DOHH2 (cell line): Measurements from ENCODE around the gene ITIH5.

Experiments used
- H3F3A ChIP-seq: fragments of 200-600 bp; sonication (generic), shearing (Covaris generic); 2 replicates; pipeline ENCODE4 v1.6.0; 2016; ENCODE audit warnings: antibody characterized with exemption, mild to moderate bottlenecking; ENCODE audit not compliant: control insufficient read depth, insufficient read depth
- H3K27ac ChIP-seq: fragments of 200-600 bp; sonication (generic); 2 replicates; pipeline ENCODE4 v1.5.1; 2014; ENCODE audit warnings: low read depth, mild to moderate bottlenecking, low read length, moderate library complexity
- H3K27me3 ChIP-seq: fragments of 200-600 bp; sonication (generic); 2 replicates; pipeline ENCODE4 v1.6.1; 2014; ENCODE audit warnings: mild to moderate bottlenecking, low read length, mixed read lengths; ENCODE audit not compliant: control insufficient read depth
- H3K36me3 ChIP-seq: fragments of 200-600 bp; sonication (generic); 2 replicates; pipeline ENCODE4 v1.6.1; 2014; ENCODE audit warnings: mild to moderate bottlenecking, low read length, moderate library complexity, mixed read lengths; ENCODE audit not compliant: control insufficient read depth
- H3K4me1 ChIP-seq: fragments of 200-600 bp; sonication (generic); 2 replicates; pipeline ENCODE4 v1.6.1; 2014; ENCODE audit warnings: mild to moderate bottlenecking, low read length, mixed read lengths; ENCODE audit not compliant: control insufficient read depth
- H3K4me2 ChIP-seq: fragments of 200-600 bp; sonication (generic); 2 replicates; pipeline ENCODE4 v1.6.0; 2014; ENCODE audit warnings: mild to moderate bottlenecking, low read length, moderate library complexity
- H3K4me3 ChIP-seq: fragments of 200-600 bp; sonication (generic); 2 replicates; pipeline ENCODE4 v1.5.1; 2014; ENCODE audit warnings: mild to moderate bottlenecking, low read length, mixed read lengths
- H3K79me2 ChIP-seq: fragments of 200-600 bp; sonication (generic); 2 replicates; pipeline ENCODE4 v1.6.1; 2014; ENCODE audit warnings: mild to moderate bottlenecking, low read length, mixed read lengths; ENCODE audit not compliant: control insufficient read depth
- H3K9me2 ChIP-seq: fragments of 200-600 bp; sonication (generic); replicated peaks from 2 replicates; pipeline ENCODE4 v1.6.1; 2014; ENCODE audit warnings: mild to moderate bottlenecking, low read length, mixed read lengths; ENCODE audit not compliant: control insufficient read depth
- H3K9me3 ChIP-seq: fragments of 200-600 bp; sonication (generic); 2 replicates; pipeline ENCODE4 v1.6.1; 2014; ENCODE audit warnings: antibody characterized with exemption, low read length, mixed read lengths; ENCODE audit not compliant: control insufficient read depth, insufficient read depth
- H4K20me1 ChIP-seq: fragments of 200-600 bp; sonication (generic); 2 replicates; pipeline ENCODE4 v1.6.0; 2014; ENCODE audit warnings: low read depth, mild to moderate bottlenecking, antibody characterized with exemption, low read length, moderate library complexity; ENCODE audit not compliant: control insufficient read depth, insufficient read depth
- CTCF ChIP-seq: fragments of 200-600 bp; sonication (generic); IDR thresholded peaks from one replicate; pipeline ENCODE4 v1.5.1; 2014; ENCODE audit warnings: antibody characterized with exemption, mild to moderate bottlenecking, low read depth, low read length; ENCODE audit not compliant: poor library complexity, severe bottlenecking
- EZH2phosphoT487 ChIP-seq: fragments of 200-600 bp; sonication (generic); IDR thresholded peaks from 2 replicates; pipeline ENCODE4 v1.6.1; 2017; ENCODE audit warnings: borderline replicate concordance, mild to moderate bottlenecking, antibody characterized with exemption, low read length, moderate library complexity, mixed read lengths

Gene ITIH5

DNA sequence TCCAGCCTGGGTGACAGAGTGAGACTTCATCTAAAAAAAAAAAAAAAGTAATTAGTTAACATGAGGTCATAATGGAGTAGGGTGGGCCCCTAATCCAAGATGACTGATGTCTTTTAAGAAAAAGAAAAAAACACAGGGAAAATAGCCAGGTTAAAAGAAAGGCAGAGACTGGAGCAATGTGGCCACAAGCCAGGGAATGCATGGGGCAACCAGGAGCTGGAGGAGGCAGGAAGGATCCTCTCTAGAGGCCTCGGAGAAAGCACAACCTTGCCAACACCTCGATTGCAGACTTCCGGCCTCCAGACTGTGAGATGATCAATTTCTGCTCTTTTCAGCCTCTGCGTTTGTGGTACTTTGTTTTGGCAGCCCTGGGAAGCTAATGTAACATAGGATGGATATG lies 121.5 kb downstream of the ITIH5 start:
- Histone ChIP-seq H4K20me1 (no peaks in the 10 kb centered on the region), H3K9me2 (no peaks in the 10 kb centered on the region), H3K9me3 (no peaks in the 10 kb centered on the region), H3K79me2 (no peaks in the 10 kb centered on the region), H3K4me2 (no peak overlapping the region), H3K27me3 (no peaks in the 10 kb centered on the region), H3F3A (no peaks in the 10 kb centered on the region), H3K36me3 (no peaks in the 10 kb centered on the region), H3K4me1 (no peaks in the 10 kb centered on the region), H3K27ac (no peak overlapping the region), H3K4me3 (no peak overlapping the region)
- no peak for TF ChIP-seq CTCF
- TF ChIP-seq EZH2phosphoT487, result no peak

DNA sequence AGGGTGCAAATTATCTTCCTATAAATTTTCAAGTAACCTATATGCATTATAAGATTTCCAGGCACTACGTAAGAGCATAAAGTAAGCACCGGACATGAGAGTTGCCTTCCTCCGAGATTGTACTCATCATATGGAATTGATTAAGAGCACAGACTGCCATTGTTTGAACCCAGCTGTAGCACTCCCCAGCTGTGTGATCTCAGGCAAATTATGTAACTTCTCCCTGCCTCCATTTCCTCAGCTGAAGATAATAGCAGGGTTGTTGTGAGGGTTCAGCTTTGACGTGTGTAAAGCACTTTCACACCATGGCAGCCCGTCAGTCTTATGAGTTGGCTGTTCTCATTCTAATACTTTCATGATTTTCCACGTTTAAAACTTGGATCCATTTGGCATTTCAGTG lies 122.6 kb downstream of the ITIH5 start:
- no peaks in the 10 kb centered on the region for H3K79me2 ChIP-seq
- no peak overlapping the region for H3K27ac ChIP-seq
- H3K4me1 ChIP-seq, result no peaks in the 10 kb centered on the region
- no peak overlapping the region for H3K4me2 ChIP-seq
- H3K36me3 ChIP-seq, result no peaks in the 10 kb centered on the region
- TF ChIP-seq EZH2phosphoT487, result no peak
- no peak for TF ChIP-seq CTCF
- H3K27me3 ChIP-seq, result no peaks in the 10 kb centered on the region
- no peaks in the 10 kb centered on the region for H3K9me2 ChIP-seq
- no peaks in the 10 kb centered on the region for H3F3A ChIP-seq
- H4K20me1 ChIP-seq, result no peaks in the 10 kb centered on the region
- no peaks in the 10 kb centered on the region for H3K9me3 ChIP-seq
- no peak overlapping the region for H3K4me3 ChIP-seq

DNA sequence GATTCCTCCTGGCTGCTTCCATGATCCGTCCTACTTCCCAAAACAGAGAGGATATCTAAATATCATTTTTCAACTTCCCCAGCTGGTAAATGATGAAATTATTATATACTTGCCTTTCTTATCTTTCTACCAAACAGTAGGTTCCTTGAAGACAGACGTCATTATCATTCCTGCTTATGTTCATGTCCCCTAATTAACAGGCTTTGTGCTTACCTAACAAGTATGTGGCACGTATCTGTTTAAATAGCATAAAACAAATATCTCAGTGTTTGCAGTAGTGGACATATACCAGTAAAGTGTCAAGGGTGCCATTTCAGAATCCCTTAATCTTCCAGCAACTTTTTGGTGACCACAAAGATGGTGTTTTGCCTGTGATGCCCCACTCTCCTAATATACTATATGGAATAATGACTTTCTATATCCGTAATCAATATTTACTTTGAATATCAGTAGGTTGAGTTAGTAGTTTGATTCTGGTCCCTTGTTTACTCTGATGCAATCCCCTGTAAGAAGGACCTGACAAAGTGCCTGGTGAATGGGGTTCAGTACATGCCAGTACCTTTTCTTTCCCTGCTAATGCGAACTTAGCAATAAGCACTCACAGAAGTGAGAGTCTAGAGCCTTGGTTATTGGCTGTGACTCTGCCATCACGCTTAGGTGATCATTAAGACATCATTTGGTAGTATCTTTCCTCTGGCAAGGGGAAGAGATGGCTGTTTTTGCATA lies 124.4 kb downstream of the ITIH5 start:
- Histone ChIP-seq H3K4me1 (no peaks in the 10 kb centered on the region), H3K9me2 (no peaks in the 10 kb centered on the region), H3K9me3 (no peaks in the 10 kb centered on the region), H3K4me2 (no peak overlapping the region), H3K27ac (no peak overlapping the region), H3K4me3 (no peak overlapping the region), H3K36me3 (no peaks in the 10 kb centered on the region), H3F3A (no peaks in the 10 kb centered on the region), H3K79me2 (no peaks in the 10 kb centered on the region), H3K27me3 (no peaks in the 10 kb centered on the region), H4K20me1 (no peaks in the 10 kb centered on the region)
- TF ChIP-seq EZH2phosphoT487 (no peak), CTCF (no peak)
